Measurements from ENCODE around the gene PLCL2. TPM values are rescaled to one million over a fixed set of nuclear protein-coding genes. Genes with fewer than 3 reads are reported as not detected.
A peak's percentile ranks its signal among the peaks of the same experiment; 100 is the strongest.

The PLCL2 gene
- total and polyA plus RNA-seq, 5 experiments from 2014 or later: 57.7 to 86.3 (median 84.4) TPM

DNA sequence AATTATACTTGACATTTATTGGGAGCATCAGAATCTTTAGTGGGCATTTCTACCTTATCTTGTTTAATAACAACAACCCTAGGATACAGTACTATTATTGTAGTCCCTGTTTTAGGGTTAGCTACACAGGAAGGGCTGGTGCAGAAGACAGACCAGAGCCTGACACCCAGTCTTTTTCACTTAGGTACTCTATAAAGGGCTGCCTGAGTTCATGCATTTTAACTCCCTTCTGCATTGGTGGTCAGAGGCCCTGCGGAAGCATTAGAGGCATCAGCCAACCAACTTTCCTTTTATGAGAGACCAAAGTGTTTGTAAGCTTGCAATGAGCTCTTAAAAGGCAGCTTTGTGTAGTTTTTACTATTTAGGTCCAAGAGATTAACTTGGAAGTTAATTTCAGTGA lies 105.4 kb downstream of the PLCL2 start:
- ATAC-seq (peak in 1 of 2 donors; percentile 36), DNase-seq (no peak)
- peaks cover 46 to 92% (median 88%) of the 10 kb centered on the region in 4 donors for H3K4me1 Mint-ChIP-seq
- no peaks in the 10 kb centered on the region for H3K9me3 Mint-ChIP-seq
- H3K27ac Mint-ChIP-seq: peak overlapping the region in 1 of 10 donors; percentile 9
- peaks cover 0 to 4% (median 0%) of the 10 kb centered on the region in 3 donors for H3K36me3 Mint-ChIP-seq
- peak overlapping the region in 1 of 10 donors; percentile 17 for H3K4me3 Mint-ChIP-seq
- no peaks in the 10 kb centered on the region for H3K27me3 Mint-ChIP-seq
- POLR2A ChIA-PET: no interaction called here

DNA sequence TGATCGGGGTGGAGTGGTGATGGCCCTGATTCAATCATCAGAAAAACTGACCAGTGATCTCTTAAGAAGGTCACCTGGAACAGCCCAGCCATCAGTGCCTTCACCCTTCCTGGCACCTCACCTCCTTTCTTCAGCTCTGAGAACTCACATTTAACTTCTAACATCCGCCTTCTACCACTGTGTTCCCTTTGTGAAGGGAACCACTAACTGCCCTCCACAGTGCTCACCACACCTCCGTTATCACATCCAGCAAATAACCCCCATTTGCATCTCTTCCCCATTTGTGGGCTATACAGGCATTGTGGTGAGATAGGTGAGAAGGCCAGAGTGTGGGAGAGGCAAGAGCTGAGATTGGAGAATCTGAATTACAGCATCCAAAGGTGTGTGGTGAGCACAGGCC lies 107.4 kb downstream of the PLCL2 start:
- Mint-ChIP-seq H3K4me1 (peaks cover 46 to 91% (median 87%) of the 10 kb centered on the region in 4 donors), H3K27ac (peak overlapping the region in 8 of 10 donors; percentile 8 to 89 (median 58)), H3K27me3 (no peaks in the 10 kb centered on the region), H3K4me3 (peak overlapping the region in 7 of 10 donors; percentile 8 to 41 (median 24)), H3K36me3 (peaks cover 0 to 2% (median 0%) of the 10 kb centered on the region in 3 donors), H3K9me3 (no peaks in the 10 kb centered on the region)
- ATAC-seq (no peak), DNase-seq (no peak)
- POLR2A ChIA-PET: no interaction called here

- Mint-ChIP-seq H3K36me3 (peaks cover 0 to 2% (median 0%) of the 10 kb centered on the region in 3 donors), H3K4me3 (peak overlapping the region in 2 of 10 donors; percentile 6 to 44), H3K9me3 (no peaks in the 10 kb centered on the region), H3K4me1 (peaks cover 47 to 92% (median 87%) of the 10 kb centered on the region in 4 donors), H3K27ac (peak overlapping the region in 3 of 10 donors; percentile 31 to 73 (median 57)), H3K27me3 (no peaks in the 10 kb centered on the region)
- ATAC-seq (no peak), DNase-seq (no peak)
- POLR2A ChIA-PET: no interaction called here
Measured at GRCh38 chr3:16993227-16993626, 108.5 kb downstream of the PLCL2 start.

- peak overlapping the region; percentile 9 to 78 (median 36) for H3K4me3 Mint-ChIP-seq
Measured at GRCh38 chr3:16994854-16995525, 110.2 kb downstream of the PLCL2 start.

DNA sequence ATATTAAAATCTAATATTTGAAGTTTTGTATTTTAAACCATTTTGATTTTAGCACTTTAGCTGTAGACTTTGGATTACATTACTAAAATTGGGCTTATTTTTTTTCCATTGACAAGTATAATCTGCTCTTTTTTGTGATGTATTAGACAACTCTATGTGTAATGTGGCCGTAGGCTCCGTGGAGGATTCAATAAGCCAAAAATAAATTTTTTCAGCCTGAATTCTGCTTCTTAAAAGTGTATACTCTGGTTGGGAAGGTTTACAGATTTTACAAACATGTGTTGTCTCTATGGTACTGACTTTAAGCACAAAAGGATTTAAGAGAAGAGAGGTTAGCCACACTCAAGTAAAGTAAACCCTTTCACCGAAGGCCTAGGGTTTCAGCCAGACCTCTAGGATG lies 110.8 kb downstream of the PLCL2 start:
- DNase-seq (no peak), ATAC-seq (no peak)
- Mint-ChIP-seq H3K9me3 (peaks cover 0 to 5% (median under 1%) of the 10 kb centered on the region in 9 donors), H3K27me3 (no peaks in the 10 kb centered on the region), H3K4me1 (peaks cover 48 to 93% (median 80%) of the 10 kb centered on the region in 4 donors), H3K36me3 (peaks cover 0 to 2% (median 2%) of the 10 kb centered on the region in 3 donors), H3K4me3 (peak overlapping the region in 6 of 10 donors; percentile 20 to 68 (median 45)), H3K27ac (peak overlapping the region in 8 of 10 donors; percentile 28 to 78 (median 69))
- POLR2A ChIA-PET: no interaction called here

More at GRCh38 chr3:16994854-16995525, 110.2 kb downstream of the PLCL2 start:
- Mint-ChIP-seq H3K9me3 (no peaks in the 10 kb centered on the region), H3K4me1 (peaks cover 47 to 96% (median 84%) of the 10 kb centered on the region in 4 donors), H3K27me3 (no peaks in the 10 kb centered on the region), H3K27ac (peak overlapping the region in 8 of 10 donors; percentile 0 to 89 (median 54)), H3K36me3 (peaks cover 0 to 2% (median 2%) of the 10 kb centered on the region in 3 donors)
- POLR2A ChIA-PET: no interaction called here
- DNase-seq (no peak), ATAC-seq (peak in 1 of 2 donors; percentile 34)

- DNase-seq (no peak), ATAC-seq (no peak)
- Mint-ChIP-seq H3K9me3 (peaks cover 2 to 25% (median 11%) of the 10 kb centered on the region in 9 donors), H3K4me1 (peaks cover 45 to 91% (median 76%) of the 10 kb centered on the region in 4 donors), H3K36me3 (peaks cover 10 to 11% (median 10%) of the 10 kb centered on the region in 3 donors), H3K27me3 (no peaks in the 10 kb centered on the region), H3K4me3 (no peak overlapping the region), H3K27ac (peak overlapping the region in 5 of 10 donors; percentile 7 to 76 (median 37))
- POLR2A ChIA-PET: no interaction called here
Measured at GRCh38 chr3:16998236-16998923, 113.6 kb downstream of the PLCL2 start.

GRCh38 chr3:16999161-16999560 lies 114.4 kb downstream of the PLCL2 start:
- Mint-ChIP-seq H3K27me3 (no peaks in the 10 kb centered on the region), H3K27ac (peak overlapping the region in 5 of 10 donors; percentile 12 to 76 (median 15)), H3K4me1 (peaks cover 47 to 91% (median 77%) of the 10 kb centered on the region in 4 donors), H3K36me3 (peaks cover 10 to 11% (median 10%) of the 10 kb centered on the region in 3 donors), H3K4me3 (peak overlapping the region in 1 of 10 donors; percentile 40), H3K9me3 (peaks cover 2 to 25% (median 11%) of the 10 kb centered on the region in 9 donors)
- no peak for DNase-seq
- no peak for ATAC-seq
- POLR2A ChIA-PET: no interaction called here

DNA sequence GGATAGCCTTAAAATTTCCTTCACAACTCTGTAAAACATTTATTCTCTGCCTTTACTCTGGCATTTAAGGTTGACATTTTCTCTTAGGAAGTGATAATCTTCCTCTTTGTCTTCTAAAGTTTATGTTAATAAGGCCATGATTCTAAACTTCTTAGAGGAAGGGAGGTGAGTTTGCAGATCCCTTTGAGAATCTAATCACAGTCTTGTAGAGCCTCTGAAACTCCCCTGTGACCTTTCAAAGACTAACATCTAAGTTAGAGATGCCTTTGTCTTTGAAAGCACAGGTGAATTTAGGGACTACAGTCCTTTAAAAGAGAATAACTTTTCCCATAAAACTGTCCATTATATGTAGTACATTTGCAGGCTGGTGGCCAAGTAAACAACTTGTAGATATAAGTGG lies 115.1 kb downstream of the PLCL2 start:
- H3K36me3 Mint-ChIP-seq: peaks cover 10 to 11% (median 10%) of the 10 kb centered on the region in 3 donors
- no peaks in the 10 kb centered on the region for H3K27me3 Mint-ChIP-seq
- POLR2A ChIA-PET: no interaction called here
- peak overlapping the region in 4 of 10 donors; percentile 16 to 74 (median 47) for H3K27ac Mint-ChIP-seq
- no peak for DNase-seq
- H3K4me1 Mint-ChIP-seq: peaks cover 45 to 91% (median 77%) of the 10 kb centered on the region in 4 donors
- no peak overlapping the region for H3K4me3 Mint-ChIP-seq
- peaks cover 2 to 25% (median 11%) of the 10 kb centered on the region in 9 donors for H3K9me3 Mint-ChIP-seq
- no peak for ATAC-seq

- Mint-ChIP-seq H3K27ac (peak overlapping the region in 6 of 10 donors; percentile 11 to 72 (median 48)), H3K9me3 (peaks cover 2 to 25% (median 11%) of the 10 kb centered on the region in 9 donors), H3K36me3 (peaks cover 10 to 11% (median 10%) of the 10 kb centered on the region in 3 donors), H3K4me1 (peaks cover 45 to 85% (median 74%) of the 10 kb centered on the region in 4 donors), H3K27me3 (no peaks in the 10 kb centered on the region), H3K4me3 (peak overlapping the region in 2 of 10 donors; percentile 8 to 19)
- ATAC-seq (no peak), DNase-seq (no peak)
- POLR2A ChIA-PET: no interaction called here
Measured at GRCh38 chr3:17003457-17003856, 118.7 kb downstream of the PLCL2 start.

DNA sequence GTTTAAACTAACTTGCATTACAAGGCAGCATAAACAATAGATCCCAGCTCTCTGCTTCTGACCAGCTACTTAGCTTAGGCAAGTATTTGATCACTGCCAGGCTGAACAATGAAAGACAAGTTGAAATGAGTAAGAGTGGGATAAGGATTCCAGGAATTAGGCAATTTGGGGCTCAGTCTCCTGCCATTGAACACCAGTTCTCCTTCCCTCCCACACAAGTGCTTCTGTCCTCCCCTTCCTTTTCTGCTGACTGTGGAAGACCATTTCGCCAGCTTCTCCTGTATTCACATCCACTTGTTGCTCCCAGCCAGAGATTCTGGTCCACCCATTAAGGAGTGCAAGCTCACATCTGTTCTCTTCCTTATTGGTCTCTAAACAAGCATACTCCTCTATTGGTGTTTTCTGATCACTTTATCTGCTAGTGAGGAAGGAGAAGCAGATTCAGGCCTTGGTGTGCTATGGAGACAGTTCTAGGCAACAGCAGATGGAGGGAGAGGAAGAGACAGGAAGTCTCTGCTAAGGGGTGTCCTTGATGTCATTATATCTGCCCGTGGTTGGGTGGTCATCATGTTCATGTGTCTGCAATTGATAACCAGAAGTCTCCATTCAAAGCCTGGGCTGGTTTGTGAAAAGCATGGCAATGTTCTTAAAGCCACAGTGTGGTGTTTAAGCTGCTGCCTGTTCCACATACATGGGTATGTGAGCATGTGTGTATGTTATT lies 121.5 kb downstream of the PLCL2 start:
- Mint-ChIP-seq H3K4me1 (peaks cover 32 to 76% (median 74%) of the 10 kb centered on the region in 4 donors), H3K4me3 (peak overlapping the region in 8 of 10 donors; percentile 3 to 56 (median 44)), H3K27me3 (no peaks in the 10 kb centered on the region), H3K9me3 (peaks cover 0 to 17% (median 6%) of the 10 kb centered on the region in 9 donors), H3K36me3 (peaks cover 6 to 30% (median 23%) of the 10 kb centered on the region in 3 donors), H3K27ac (peak overlapping the region in 9 of 10 donors; percentile 25 to 71 (median 58))
- DNase-seq (no peak), ATAC-seq (peak; percentile 50 to 59)
- POLR2A ChIA-PET: no interaction called here

GRCh38 chr3:17007284-17007683 lies 122.5 kb downstream of the PLCL2 start:
- peaks cover 0 to 7% (median 0%) of the 10 kb centered on the region in 9 donors for H3K9me3 Mint-ChIP-seq
- H3K4me3 Mint-ChIP-seq: no peak overlapping the region
- POLR2A ChIA-PET: no interaction called here
- no peak for DNase-seq
- ATAC-seq: no peak
- H3K36me3 Mint-ChIP-seq: peaks cover 0 to 35% (median 23%) of the 10 kb centered on the region in 3 donors
- peaks cover 30 to 78% (median 71%) of the 10 kb centered on the region in 4 donors for H3K4me1 Mint-ChIP-seq
- no peaks in the 10 kb centered on the region for H3K27me3 Mint-ChIP-seq
- peak overlapping the region in 3 of 10 donors; percentile 22 to 53 (median 48) for H3K27ac Mint-ChIP-seq

GRCh38 chr3:17009826-17010225 lies 125.1 kb downstream of the PLCL2 start:
- POLR2A ChIA-PET: no interaction called here
- ATAC-seq (no peak), DNase-seq (no peak)
- H3K27me3 Mint-ChIP-seq: no peaks in the 10 kb centered on the region
- H3K4me1 Mint-ChIP-seq: peaks cover 25 to 72% (median 63%) of the 10 kb centered on the region in 4 donors
- peaks cover 0 to 51% (median 24%) of the 10 kb centered on the region in 3 donors for H3K36me3 Mint-ChIP-seq
- H3K9me3 Mint-ChIP-seq: no peaks in the 10 kb centered on the region
- no peak overlapping the region for H3K4me3 Mint-ChIP-seq
- peak overlapping the region in 2 of 10 donors; percentile 40 to 43 for H3K27ac Mint-ChIP-seq
